Measurements from ENCODE around the gene EPHB4.
A peak's percentile ranks its signal among the peaks of the same experiment; 100 is the strongest.
"Not testable (repeated sequence)": the region's sequence is repeated elsewhere in the genome, so short reads cannot be mapped to it uniquely, and the experiment has no call there.

EPHB4 gene

DNA sequence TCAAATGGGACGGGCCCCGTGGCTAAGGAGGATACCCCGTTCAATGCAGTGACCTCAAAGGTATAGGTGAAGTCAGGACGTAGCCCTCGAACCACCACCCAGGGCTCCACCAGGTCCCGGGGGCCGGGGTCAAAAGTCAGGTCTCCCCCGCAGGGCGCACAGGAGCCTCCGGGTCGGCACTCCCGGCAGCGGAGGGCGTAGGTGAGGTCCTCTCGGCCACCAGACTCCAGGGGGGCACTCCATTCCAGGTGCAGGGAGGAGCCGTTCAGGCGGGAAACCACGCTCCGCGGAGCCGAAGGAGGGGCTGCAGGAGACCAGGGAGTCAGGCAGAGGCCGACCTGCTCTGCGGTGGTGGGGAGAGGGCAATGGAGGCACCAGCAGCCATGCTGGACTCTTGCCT is 7.7 kb downstream of the EPHB4 start:
- DNase-seq: no peak

DNA sequence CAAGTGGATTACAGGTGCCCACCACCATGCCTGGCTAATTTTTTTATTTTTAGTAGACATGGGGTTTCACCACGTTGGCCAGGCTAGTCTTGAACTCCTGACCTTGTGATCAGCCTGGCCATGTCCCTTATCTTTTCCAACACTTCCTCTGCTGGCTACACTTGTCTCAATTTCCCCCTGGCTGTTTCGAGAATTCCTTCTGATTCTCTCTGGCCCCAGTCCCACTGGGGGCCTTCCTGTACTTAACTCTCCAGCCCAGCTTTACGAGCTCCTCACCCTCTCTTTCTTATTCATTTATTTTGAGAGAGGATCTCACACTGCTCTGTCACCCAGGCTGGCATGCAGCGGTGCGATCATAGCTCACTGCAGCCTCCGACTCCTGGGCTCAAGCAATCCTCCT is 8.5 kb downstream of the EPHB4 start:
- DNase-seq: no peak

DNA sequence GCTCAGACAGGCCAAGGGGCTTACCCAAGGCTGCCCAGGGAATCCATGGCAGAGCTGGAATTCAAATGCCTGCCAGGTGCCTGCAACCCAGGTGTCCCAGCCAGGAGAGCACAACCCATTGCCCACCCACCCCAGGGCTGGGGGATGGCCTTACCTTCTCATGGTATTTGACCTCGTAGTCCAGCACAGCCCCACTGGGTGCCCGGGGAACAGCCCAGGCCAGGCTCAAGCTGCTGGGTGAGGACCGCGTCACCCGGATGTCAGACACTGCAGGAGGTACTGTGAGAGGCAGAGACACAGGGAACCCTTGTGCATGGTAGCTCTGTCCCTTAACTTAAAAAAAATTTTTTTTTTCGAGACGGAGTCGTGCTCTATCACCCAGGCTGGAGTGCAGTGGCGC is 9.0 kb downstream of the EPHB4 start:
- DNase-seq: no peak

GRCh38 chr7:100817097-100817496 is 10.2 kb downstream of the EPHB4 start:
- DNase-seq: no peak

GRCh38 chr7:100816515-100816914 is 10.8 kb downstream of the EPHB4 start:
- DNase-seq: not testable (repeated sequence)

DNA sequence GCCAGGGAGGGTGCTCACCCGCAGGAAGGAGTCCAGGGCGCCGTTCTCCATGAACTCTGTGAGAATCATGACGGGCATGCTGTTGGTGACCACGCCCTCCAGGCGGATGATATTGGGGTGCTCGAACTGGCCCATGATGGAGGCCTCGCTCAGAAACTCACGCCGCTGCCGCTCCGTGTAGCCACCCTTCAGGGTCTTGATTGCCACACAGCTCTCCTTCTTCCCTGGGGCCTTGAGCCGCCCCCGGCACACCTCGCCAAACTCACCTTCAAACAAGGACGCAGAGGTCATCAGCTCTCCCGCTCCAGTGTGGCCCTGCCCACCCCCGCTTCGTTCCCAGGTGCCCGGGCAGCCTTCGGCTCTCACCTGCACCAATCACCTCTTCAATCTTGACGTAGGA is 14.6 kb downstream of the EPHB4 start:
- no peak for DNase-seq

DNA sequence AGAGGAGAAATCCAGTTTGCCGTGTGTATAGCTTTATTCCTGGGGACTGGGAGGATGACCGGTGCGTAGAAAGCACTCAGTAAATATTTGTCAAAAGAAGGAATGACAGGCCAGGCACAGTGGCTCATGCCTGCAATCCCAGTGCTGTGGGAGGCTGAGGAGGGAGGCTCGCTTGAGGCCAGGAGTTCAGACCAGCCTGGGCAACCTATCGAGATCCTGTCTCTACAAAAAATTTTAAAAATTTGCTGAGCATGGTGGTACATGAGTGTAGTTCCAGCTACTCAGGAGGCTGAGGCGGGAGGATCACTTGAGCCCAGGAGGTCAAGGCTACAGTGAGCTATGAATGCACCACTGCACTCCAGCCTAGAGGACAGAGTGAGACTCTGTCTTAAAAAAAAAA is 15.8 kb downstream of the EPHB4 start:
- no peak for DNase-seq

- DNase-seq: no peak
These were observed 18.9 kb downstream of the EPHB4 start for GRCh38 chr7:100808354-100808875.

DNA sequence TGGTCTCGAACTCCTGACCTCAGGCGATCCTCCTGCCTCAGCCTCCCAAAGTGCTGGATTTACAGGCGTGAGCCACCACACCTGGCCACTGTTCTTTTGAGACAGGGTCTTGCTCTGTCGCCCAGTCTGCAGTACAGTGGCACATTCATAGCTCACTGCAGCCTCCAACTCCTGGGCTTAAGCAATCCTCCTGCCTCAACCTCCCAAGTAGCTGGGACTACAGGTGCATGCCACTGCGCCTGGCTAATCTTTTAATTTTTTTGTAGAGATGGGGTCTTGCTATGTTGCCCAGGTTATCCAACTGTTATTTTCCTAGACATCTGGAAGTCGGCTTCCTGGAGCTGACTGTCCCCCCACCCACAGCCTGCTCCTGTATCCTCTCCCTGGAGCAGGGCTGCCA is 20.4 kb downstream of the EPHB4 start:
- DNase-seq: not testable (repeated sequence)

DNA sequence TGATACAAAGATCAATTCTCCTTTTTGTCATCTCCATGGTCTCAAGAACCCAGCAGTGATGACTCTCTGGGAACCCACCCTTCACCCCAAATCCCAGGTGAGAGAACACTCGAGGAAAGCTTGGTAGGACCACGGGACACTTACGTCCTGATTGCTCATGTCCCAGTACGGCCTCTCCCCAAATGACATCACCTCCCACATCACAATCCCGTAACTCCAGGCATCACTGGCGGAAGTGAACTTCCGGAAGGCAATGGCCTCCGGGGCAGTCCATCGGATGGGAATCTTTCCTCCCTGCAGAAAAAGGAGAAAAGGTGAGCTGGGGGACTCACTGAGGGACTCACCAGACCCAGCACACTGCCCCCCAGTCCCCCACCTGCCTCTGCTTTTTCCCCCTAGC is 21.0 kb downstream of the EPHB4 start:
- no peak for DNase-seq

- DNase-seq: no peak
These were observed 22.5 kb downstream of the EPHB4 start for GRCh38 chr7:100804681-100805431.

- peak; percentile 93 for DNase-seq
These were observed 23.7 kb downstream of the EPHB4 start for GRCh38 chr7:100803398-100804161.

DNA sequence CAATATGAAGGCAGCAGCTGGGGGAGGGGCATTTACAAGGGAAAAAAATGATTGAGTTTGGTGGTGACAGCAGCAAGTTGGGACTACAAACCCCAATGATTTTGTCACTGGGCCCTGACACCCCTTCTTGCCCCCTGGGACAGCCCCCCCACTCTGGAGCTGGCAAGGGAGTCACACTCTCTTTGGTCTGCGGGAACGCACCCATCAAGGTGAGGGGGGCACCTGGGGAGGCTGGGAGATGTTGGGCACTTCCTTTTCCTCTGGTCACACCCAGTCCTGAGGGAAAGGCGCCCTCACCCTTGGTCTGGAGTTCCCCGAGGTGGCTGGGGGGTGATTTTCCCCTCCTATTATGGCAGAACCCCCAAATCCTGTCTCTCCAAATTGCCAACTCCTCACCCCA is 24.4 kb downstream of the EPHB4 start:
- no peak for DNase-seq

DNA sequence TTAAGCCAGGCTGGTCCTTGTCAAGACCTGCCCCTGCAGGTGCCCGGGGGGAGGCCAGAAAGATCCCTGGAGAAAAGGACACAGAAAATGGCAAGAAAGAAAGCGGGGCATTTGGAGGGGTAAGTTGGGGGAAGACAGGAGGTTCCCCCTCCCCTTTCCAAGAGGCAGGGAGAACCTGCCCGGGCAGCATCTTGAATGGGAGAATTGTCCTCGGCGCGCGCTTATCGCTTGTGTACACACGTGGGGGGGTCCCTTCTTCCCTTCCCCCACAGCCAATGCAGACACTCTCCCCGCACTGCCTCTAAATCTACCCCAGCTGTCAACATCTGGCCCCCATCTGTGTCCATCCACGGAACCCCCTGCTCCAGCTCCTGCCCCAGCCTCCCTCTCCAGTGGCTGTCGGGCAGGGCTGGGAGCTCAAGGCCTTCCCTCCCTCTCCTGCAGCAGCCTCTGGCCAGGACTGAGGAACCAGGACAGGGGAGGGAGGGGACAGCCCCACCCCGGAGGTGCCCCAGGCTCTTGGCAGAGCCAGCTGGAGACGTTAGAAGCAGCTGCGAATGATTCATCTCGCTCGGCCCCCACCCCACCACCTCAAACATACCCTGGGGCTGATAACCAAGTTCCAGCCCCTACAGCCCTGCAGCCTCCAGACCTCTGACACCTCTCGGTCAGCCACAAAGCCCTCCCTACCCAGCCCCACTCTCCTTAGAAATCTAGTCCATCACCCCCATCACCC is 25.3 kb downstream of the EPHB4 start:
- peak; percentile 27 for DNase-seq

DNA sequence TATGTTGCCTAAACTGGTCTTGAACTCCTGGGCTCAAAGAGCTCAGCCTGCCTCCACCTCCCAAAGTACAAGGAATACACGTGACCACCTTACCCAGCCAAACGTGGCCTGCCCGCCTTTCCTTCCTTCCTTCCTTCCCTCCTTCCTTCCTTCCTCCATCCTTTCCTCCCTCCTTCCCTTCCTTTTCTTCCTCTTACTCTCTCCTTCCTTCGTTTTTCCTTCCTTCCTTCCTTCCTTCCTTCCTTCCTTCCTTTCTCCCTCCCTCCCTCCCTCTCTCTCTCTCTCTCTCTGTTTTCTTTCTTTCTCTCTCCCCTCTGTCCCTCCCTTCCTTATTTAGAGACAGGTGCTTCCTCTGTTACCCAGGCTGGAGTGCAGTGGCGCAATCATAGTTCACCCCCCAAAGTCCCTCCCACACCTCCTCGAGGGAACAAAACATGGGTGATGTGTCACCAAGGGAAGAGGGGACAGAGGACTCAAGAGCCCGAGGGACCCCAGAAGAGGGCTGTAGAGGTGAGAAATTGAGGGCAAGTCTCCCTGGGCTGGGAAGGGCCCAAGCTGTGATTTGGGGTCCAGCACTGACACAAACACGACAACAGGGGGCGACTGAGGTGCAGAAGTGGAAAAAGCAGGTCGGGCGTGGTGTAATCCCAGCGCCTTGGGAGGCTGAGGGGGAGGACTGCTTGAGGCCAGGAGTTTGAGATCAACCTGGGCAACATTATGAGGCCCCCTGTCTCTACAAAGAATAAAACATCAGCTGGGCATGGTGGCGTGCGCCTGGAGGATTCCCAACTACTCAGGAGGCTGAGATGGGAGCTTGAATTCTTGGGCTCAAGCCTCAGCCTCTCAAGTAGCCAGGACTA is 28.1 kb downstream of the EPHB4 start:
- DNase-seq: peak; percentile 18

- no peak for DNase-seq
These were observed 32.6 kb downstream of the EPHB4 start for GRCh38 chr7:100794741-100795140.

- no peak for DNase-seq
These were observed 33.3 kb downstream of the EPHB4 start for GRCh38 chr7:100793806-100794660.

DNA sequence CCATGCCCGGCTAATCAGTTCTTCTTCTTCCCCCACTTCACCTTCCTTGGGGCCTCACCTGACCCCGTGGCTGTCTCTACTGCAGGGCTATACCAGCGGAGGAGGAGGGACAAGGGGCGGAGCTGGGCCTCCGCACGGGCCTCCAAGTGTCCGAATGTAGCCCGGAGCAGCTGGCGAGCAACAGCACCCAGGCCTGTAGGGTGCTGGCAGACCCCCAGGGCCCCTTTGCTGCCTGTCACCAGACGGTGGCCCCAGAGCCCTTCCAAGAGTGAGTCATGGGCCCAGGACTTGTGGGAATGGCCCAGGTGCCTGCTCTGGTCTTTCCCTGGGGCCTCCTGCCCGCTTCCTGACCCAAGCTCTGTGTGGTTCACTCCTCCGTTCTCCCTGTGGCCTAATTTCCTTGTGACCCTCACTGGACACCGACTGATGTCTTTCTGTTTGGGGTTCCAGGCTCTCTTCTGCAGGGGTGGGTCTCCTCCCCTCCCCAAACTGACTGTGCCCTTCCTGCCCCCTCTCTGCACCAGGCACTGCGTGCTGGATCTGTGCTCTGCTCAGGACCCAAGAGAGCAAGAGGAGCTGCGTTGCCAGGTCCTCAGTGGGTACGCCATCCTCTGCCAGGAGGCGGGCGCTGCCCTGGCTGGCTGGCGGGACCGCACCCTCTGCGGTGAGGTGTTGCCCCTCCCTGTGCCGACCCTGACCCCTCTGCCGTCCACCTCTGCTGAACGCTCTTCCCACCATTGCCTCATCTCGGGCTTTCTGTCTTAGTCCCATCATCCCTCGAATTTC is 35.2 kb downstream of the EPHB4 start:
- DNase-seq: no peak

- no peak for DNase-seq
These were observed 38.3 kb downstream of the EPHB4 start for GRCh38 chr7:100789055-100789454.

GRCh38 chr7:100786323-100786722 is 41.0 kb downstream of the EPHB4 start:
- no peak for DNase-seq

DNA sequence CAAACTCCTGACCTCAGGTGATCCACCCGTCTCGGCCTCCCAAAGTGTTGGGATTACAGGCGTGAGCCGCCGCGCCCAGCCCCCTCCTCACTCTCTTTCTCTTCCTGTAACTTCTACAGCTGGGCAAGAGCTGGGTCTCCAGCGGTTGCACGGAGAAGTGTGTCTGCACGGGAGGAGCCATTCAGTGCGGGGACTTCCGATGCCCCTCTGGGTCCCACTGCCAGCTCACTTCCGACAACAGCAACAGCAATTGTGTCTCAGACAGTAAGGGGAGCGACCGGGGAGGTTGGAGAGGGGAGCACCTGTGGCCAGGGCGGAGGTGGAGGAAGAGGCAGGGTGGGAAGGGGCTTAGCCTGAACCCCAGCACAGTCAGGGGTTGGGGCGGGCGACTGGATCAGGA is 41.4 kb downstream of the EPHB4 start:
- DNase-seq: no peak

Measured in DMS79 treated with DMSO at 0.1 percent for 48 hours (cell line).